ENCODE results near the gene TMSB4X. TPM values are rescaled to one million over a fixed set of nuclear protein-coding genes. Genes with fewer than 3 reads are reported as not detected.

Gene TMSB4X
- total RNA-seq, 4 donors from 2014 or later = 1,261 to 2,736 (median 1,532) TPM

DNA sequence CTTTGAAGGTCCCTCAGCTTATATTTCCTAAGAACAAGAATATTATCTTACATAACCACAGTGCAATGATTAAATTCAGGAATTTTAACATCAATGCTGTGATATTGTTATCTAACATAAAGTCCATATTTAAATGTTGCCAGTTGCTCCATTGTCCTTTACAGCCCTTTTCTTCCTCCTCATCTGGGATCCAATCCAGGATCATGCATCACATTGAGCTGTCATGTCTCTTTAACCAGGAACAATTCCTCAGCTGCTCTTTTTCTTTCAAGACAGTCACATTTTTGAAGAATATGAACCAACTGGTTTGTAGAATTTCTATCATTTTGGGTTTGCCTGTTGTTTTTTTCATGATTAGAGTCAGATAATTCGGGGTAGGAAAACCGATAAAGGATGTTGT is 12.0 kb downstream of the TMSB4X start:
- H3K4me3 ChIP-seq (ENCODE audit: low read depth, poor library complexity, severe bottlenecking) = no peak overlapping the region
- 87 to 89% methylated on average over 2 of the region's 2 CpGs for WGBS, 2 donors
- DNase-seq (ENCODE audit: low spot score in 2 of 2) = no peak
- TF ChIP-seq POLR2A (IDR thresholded peaks at IDR 0.05) = no peak
- TF ChIP-seq CTCF (IDR thresholded peaks at IDR 0.05) = no peak
- intact Hi-C loops (cut with DNase I; ENCODE audit: low total_unique reads) = no loop called here

DNA sequence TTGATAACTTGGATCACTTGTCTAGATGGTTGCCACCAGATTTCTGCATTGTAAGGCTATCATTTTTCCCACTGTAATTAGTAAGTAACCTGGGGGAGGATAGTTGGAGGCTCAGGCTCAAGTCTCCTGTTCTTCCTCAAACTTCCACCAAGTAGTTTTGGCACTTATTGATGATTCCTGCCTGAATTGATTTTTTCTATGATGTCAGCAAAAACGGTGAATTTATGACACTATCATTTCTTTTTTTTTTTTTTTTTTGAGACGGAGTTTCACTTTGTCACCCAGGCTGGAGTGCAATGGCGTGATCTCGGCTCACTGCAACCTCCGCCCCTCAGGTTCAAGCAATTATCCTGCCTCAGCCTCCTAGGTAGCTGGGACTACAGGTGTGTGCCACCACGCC is 12.4 kb downstream of the TMSB4X start:
- WGBS, 2 donors = 79 to 93% methylated on average over 6 of the region's 6 CpGs
- no peak for TF ChIP-seq POLR2A (IDR thresholded peaks at IDR 0.05)
- no peak for DNase-seq (ENCODE audit: low spot score in 2 of 2)

GRCh38 chrX:12987900-12988594 is 13.1 kb downstream of the TMSB4X start:
- 85 to 87% methylated on average over 8 of the region's 8 CpGs for WGBS, 2 donors
- TF ChIP-seq CTCF (IDR thresholded peaks at IDR 0.05) = no peak
- TF ChIP-seq POLR2A (IDR thresholded peaks at IDR 0.05) = no peak

More for the DNA sequence above, 12.4 kb downstream of the TMSB4X start:
- intact Hi-C loops (cut with DNase I; ENCODE audit: low total_unique reads) = no loop called here
- H3K4me3 ChIP-seq (ENCODE audit: low read depth, poor library complexity, severe bottlenecking) = no peak overlapping the region

DNA sequence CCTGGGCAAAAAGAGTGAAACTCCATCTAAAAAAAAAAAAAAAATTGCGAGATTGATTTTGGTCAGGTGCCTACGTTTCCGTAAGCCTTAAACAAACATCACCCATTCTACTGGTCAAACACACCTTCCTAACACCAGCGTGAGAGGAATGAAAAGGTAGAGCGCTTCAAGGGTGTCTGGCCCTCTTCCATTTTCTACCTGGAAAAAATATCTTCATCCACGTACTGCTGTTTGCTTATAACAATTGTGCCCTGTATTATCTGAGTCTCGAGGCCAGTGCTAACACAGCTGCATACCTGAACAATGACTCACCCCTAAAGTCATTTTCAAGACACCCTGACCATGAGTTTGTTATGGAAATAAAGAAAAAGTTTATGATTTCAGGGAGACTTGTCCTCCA is 13.9 kb downstream of the TMSB4X start:
- TF ChIP-seq POLR2A (IDR thresholded peaks at IDR 0.05) (no peak), CTCF (IDR thresholded peaks at IDR 0.05) (no peak)
- H3K4me3 ChIP-seq (ENCODE audit: low read depth, poor library complexity, severe bottlenecking) = no peak overlapping the region
- intact Hi-C loops (cut with DNase I; ENCODE audit: low total_unique reads) = no loop called here
- no peak for DNase-seq (ENCODE audit: low spot score in 2 of 2)
- 41 to 60% methylated on average over 7 of the region's 7 CpGs for WGBS, 2 donors

More at GRCh38 chrX:12987900-12988594, 13.1 kb downstream of the TMSB4X start:
- no peak overlapping the region for H3K4me3 ChIP-seq (ENCODE audit: low read depth, poor library complexity, severe bottlenecking)
- no peak for DNase-seq (ENCODE audit: low spot score in 2 of 2)
- intact Hi-C loops (cut with DNase I; ENCODE audit: low total_unique reads) = no loop called here

DNA sequence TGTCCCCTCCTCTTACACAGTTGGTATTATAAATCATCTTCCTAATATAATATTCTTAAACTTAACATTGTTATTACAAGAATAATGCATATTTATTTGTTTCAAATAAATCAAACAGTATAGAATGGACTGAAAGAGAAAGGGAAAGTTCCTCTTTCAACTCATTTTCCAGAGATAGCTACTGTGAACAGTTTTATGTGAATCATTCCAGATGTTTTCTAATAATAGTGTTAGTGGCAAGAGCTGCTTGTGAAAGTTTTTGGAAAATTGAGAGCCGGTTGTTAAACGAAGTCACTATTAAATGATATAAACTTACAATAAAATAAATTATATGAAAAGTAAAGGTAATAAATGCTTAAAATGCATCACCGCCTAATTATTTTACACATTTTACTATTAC is 14.6 kb downstream of the TMSB4X start:
- no peak overlapping the region for H3K4me3 ChIP-seq (ENCODE audit: low read depth, poor library complexity, severe bottlenecking)
- intact Hi-C loops (cut with DNase I; ENCODE audit: low total_unique reads) = no loop called here
- DNase-seq (ENCODE audit: low spot score in 2 of 2) = no peak
- WGBS, 2 donors = 54 to 70% methylated on average over 3 of the region's 3 CpGs
- TF ChIP-seq CTCF (IDR thresholded peaks at IDR 0.05) = no peak
- no peak for TF ChIP-seq POLR2A (IDR thresholded peaks at IDR 0.05)

DNA sequence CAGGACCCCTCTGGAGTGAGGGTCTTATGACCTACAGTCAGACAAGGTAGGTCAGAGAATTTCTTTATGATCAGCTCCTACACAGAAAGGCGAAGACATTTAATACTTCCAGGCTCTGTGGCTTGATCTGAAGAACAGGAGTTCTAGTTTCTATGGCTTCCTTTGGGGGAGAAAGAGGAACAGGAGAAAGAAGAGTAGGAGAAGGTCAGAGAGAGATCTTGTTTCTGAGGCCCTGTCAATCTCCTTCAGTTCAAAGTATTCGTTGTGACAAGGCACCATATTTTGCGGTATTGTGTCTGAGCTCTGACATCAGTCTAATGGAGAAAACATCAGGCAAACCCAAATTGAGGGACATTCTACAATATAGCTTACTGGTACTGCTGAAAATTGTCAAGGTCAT is 16.7 kb downstream of the TMSB4X start:
- no peak for DNase-seq (ENCODE audit: low spot score in 2 of 2)
- WGBS, 2 donors = 86% methylated on average over 3 of the region's 3 CpGs
- intact Hi-C loops (cut with DNase I; ENCODE audit: low total_unique reads) = no loop called here
- no peak overlapping the region for H3K4me3 ChIP-seq (ENCODE audit: low read depth, poor library complexity, severe bottlenecking)
- TF ChIP-seq POLR2A (IDR thresholded peaks at IDR 0.05) (no peak), CTCF (IDR thresholded peaks at IDR 0.05) (no peak)
